Caco-2 (cell line): Measurements from ENCODE around the gene CHMP2B. TPM values are rescaled to one million over a fixed set of nuclear protein-coding genes. Genes with fewer than 3 reads are reported as not detected.

ENCODE experiments used
- BruUV-seq: library from RNA; stranded (reverse); fragments of 400-500 nt; replicated peaks from 2 replicates; lab custom pipeline; 2021; lab: Mats Ljungman, UMichigan
- CTCF ChIA-PET: fragments of 300-600 bp; sonication (Branson Sonifier 250); formaldehyde crosslinking; loops from one replicate; lab custom pipeline; 2022; ENCODE audit warnings: antibody characterized with exemption; lab: Charles Lee
- POLR2A ChIA-PET: fragments of 300-600 bp; sonication (Branson Sonifier 250); formaldehyde crosslinking; loops from one replicate; lab custom pipeline; 2022; ENCODE audit warnings: antibody characterized with exemption; lab: Charles Lee
- DNase-seq, 2 experiments: peaks; one replicate each; pipeline versions ENCODE4 v3.0.0 to v3.0.0-alpha.2; 2020 to 2022
- H3K27me3 ChIP-seq: replicated peaks from 2 replicates; pipeline ENCODE4 v1.6.0; 2011; ENCODE audit warnings: low read length; ENCODE audit not compliant: control insufficient read depth, insufficient read depth
- H3K36me3 ChIP-seq: 2 replicates; pipeline ENCODE4 v1.5.1; 2011; ENCODE audit warnings: low read length; ENCODE audit not compliant: control insufficient read depth, insufficient read depth
- H3K4me1 ChIP-seq: fragments of 250-450 bp; sonication (Bioruptor Pico); 2 replicates; pipeline ENCODE4 v1.5.1; 2020; ENCODE audit warnings: mild to moderate bottlenecking
- H3K4me3 ChIP-seq: 2 replicates; pipeline ENCODE4 v1.5.1; 2011; ENCODE audit warnings: low read depth, mild to moderate bottlenecking, control low read depth, low read length
- H3K9me3 ChIP-seq: fragments of 250-450 bp; sonication (Bioruptor Pico); 2 replicates; pipeline ENCODE4 v1.5.1; 2020; ENCODE audit warnings: mild to moderate bottlenecking, moderate library complexity
- H3K27ac Mint-ChIP-seq: one replicate; pipeline ENCODE4 v1.8.0; 2022; ENCODE audit warnings: mixed read lengths; ENCODE audit not compliant: unreplicated experiment
- H3K27me3 Mint-ChIP-seq: one replicate; pipeline ENCODE4 v1.8.0; 2022; ENCODE audit warnings: mixed read lengths; ENCODE audit not compliant: insufficient read depth, unreplicated experiment
- H3K36me3 Mint-ChIP-seq: one replicate; pipeline ENCODE4 v1.8.0; 2022; ENCODE audit warnings: mild to moderate bottlenecking, mixed read lengths; ENCODE audit not compliant: insufficient read depth, unreplicated experiment
- H3K4me1 Mint-ChIP-seq: one replicate; pipeline ENCODE4 v1.8.0; 2022; ENCODE audit warnings: low read depth, mixed read lengths; ENCODE audit not compliant: unreplicated experiment
- H3K4me3 Mint-ChIP-seq: one replicate; pipeline ENCODE4 v1.8.0; 2022; ENCODE audit warnings: mild to moderate bottlenecking, moderate library complexity, mixed read lengths; ENCODE audit not compliant: unreplicated experiment
- H3K9me3 Mint-ChIP-seq: one replicate; pipeline ENCODE4 v1.8.0; 2022; ENCODE audit warnings: mixed read lengths; ENCODE audit not compliant: unreplicated experiment
- intact Hi-C: fragments of 100-400 bp; cut with micrococcal nuclease; formaldehyde crosslinking; loops from one replicate; pipeline ENCODE4 v1.10.0; 2022; ENCODE audit not compliant: unreplicated experiment
- total RNA-seq: library from RNA; stranded (reverse); gene quantifications from 2 replicates; pipeline ENCODE4 v1.2.3, GENCODE V29; 2022
- TF ChIP-seq, protein P1 (sequence below), 2 experiments: fragments of 200-600 bp in 1 of 2; IDR thresholded peaks; 1 replicate in 1 of 2; 2 replicates in 1 of 2; pipeline versions ENCODE4 v1.5.1 to v1.8.0; 2011 to 2022; ENCODE audit warnings: antibody characterized with exemption in 1 of 2, control low read depth in 1 of 2, inconsistent platforms in 1 of 2, low read depth in 1 of 2, low read length in 1 of 2, mild to moderate bottlenecking in 1 of 2, moderate library complexity in 1 of 2; ENCODE audit not compliant: insufficient read depth in 1 of 2, severe bottlenecking in 1 of 2, unreplicated experiment in 1 of 2

Gene CHMP2B
- total RNA-seq, 1 experiment from 2014 or later, result 52.4 TPM

DNA sequence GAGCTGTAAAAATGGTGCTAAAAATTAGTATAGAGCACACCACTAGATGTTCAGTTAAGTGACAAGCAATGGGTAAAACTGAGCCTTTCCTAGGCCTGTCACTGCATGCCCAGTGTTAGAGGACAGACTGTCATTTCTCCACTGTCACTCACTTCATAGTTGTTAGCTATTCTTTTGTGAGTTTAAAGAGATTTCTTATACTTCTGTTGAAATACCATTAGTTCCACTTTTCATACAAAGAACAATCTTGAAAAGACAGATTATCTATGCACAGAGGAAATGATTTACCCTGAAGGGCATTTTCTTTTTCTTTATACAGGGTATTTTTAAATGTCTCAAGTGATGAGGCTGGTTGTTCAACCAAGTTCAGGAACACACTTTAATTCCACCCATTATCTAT, 28.3 kb upstream of the CHMP2B start:
- CTCF ChIA-PET, result no interaction called here
- intact Hi-C loops, result no loop called here
- Mint-ChIP-seq H3K36me3 (no peaks in the 10 kb centered on the region), H3K9me3 (peaks cover 11% of the 10 kb centered on the region), H3K4me3 (no peak overlapping the region), H3K27me3 (no peaks in the 10 kb centered on the region), H3K27ac (no peak overlapping the region), H3K4me1 (no peaks in the 10 kb centered on the region)
- TF ChIP-seq, protein P1, sequence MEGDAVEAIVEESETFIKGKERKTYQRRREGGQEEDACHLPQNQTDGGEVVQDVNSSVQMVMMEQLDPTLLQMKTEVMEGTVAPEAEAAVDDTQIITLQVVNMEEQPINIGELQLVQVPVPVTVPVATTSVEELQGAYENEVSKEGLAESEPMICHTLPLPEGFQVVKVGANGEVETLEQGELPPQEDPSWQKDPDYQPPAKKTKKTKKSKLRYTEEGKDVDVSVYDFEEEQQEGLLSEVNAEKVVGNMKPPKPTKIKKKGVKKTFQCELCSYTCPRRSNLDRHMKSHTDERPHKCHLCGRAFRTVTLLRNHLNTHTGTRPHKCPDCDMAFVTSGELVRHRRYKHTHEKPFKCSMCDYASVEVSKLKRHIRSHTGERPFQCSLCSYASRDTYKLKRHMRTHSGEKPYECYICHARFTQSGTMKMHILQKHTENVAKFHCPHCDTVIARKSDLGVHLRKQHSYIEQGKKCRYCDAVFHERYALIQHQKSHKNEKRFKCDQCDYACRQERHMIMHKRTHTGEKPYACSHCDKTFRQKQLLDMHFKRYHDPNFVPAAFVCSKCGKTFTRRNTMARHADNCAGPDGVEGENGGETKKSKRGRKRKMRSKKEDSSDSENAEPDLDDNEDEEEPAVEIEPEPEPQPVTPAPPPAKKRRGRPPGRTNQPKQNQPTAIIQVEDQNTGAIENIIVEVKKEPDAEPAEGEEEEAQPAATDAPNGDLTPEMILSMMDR (IDR thresholded peaks at IDR 0.05; ENCODE audit: insufficient read depth in 1 of 2, low read depth in 1 of 2, low read length in 1 of 2, severe bottlenecking in 1 of 2, unreplicated experiment in 1 of 2), result no peak
- Histone ChIP-seq H3K27me3 (no peaks in the 10 kb centered on the region), H3K9me3 (no peaks in the 10 kb centered on the region; the same call in 1 of the 2 replicates), H3K36me3 (no peaks in the 10 kb centered on the region), H3K4me3 (no peak overlapping the region), H3K4me1 (no peaks in the 10 kb centered on the region; the same call in 1 of the 2 replicates)
- no peak for DNase-seq
- no TSS peak for BruUV-seq
- POLR2A ChIA-PET, result no interaction called here

DNA sequence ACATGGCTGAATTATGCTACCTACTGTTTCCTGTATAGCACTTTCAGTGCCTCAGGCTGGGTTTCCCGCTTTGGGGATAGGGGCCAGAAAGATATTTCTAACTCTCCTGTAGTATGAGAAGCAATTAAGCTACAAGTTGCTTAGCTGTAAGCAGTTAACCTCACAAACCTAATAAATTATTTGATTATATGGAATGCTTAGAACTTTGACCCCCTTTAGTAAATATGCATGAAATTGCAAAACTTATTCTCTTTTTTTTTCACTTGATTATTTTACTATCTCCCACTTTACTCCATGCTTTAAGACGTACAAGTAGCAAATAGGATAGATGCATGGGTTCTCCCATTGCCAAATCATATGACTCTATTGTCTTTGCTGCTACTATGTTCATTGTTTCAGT, 27.5 kb upstream of the CHMP2B start:
- no peaks in the 10 kb centered on the region for H3K36me3 Mint-ChIP-seq
- ChIA-PET CTCF (no interaction called here), POLR2A (no interaction called here)
- Histone ChIP-seq H3K27me3 (no peaks in the 10 kb centered on the region), H3K4me1 (no peaks in the 10 kb centered on the region; the same call in 1 of the 2 replicates), H3K9me3 (no peaks in the 10 kb centered on the region; the same call in 1 of the 2 replicates), H3K4me3 (no peak overlapping the region), H3K36me3 (no peaks in the 10 kb centered on the region)
- TF ChIP-seq, protein P1 (IDR thresholded peaks at IDR 0.05; ENCODE audit: insufficient read depth in 1 of 2, low read depth in 1 of 2, low read length in 1 of 2, severe bottlenecking in 1 of 2, unreplicated experiment in 1 of 2), result no peak
- no peak for DNase-seq
- peaks cover 9% of the 10 kb centered on the region for H3K9me3 Mint-ChIP-seq
- H3K4me1 Mint-ChIP-seq, result no peaks in the 10 kb centered on the region
- H3K4me3 Mint-ChIP-seq, result no peak overlapping the region
- no TSS peak for BruUV-seq
- H3K27me3 Mint-ChIP-seq, result no peaks in the 10 kb centered on the region
- intact Hi-C loops, result no loop called here
- H3K27ac Mint-ChIP-seq, result no peak overlapping the region

- Mint-ChIP-seq H3K4me3 (no peak overlapping the region), H3K9me3 (peaks cover 4% of the 10 kb centered on the region), H3K4me1 (no peaks in the 10 kb centered on the region), H3K27ac (no peak overlapping the region), H3K36me3 (no peaks in the 10 kb centered on the region), H3K27me3 (no peaks in the 10 kb centered on the region)
- H3K9me3 ChIP-seq, result no peaks in the 10 kb centered on the region; the same call in 1 of the 2 replicates
- no peaks in the 10 kb centered on the region for H3K27me3 ChIP-seq
- POLR2A ChIA-PET, result no interaction called here
- H3K4me3 ChIP-seq, result no peak overlapping the region
- no peaks in the 10 kb centered on the region for H3K36me3 ChIP-seq
- TF ChIP-seq, protein P1 (IDR thresholded peaks at IDR 0.05; ENCODE audit: insufficient read depth in 1 of 2, low read depth in 1 of 2, low read length in 1 of 2, severe bottlenecking in 1 of 2, unreplicated experiment in 1 of 2), result no peak
- intact Hi-C loops, result no loop called here
- no peak for DNase-seq
- no TSS peak for BruUV-seq
- CTCF ChIA-PET, result no interaction called here
- peaks cover 3% of the 10 kb centered on the region for H3K4me1 ChIP-seq
Measured at GRCh38 chr3:87200060-87200647, 27.0 kb upstream of the CHMP2B start.
